Erythroblast (primary cell): ENCODE measurements around the gene KLF13.

Experiments
- GATA1 ChIP-seq: IDR thresholded peaks from 2 replicates; pipeline ENCODE4 v1.6.1; 2011; ENCODE audit warnings: low read depth, mild to moderate bottlenecking, control low read depth, low read length, moderate library complexity
- POLR2A ChIP-seq: IDR thresholded peaks from 2 replicates; pipeline ENCODE4 v1.6.1; 2011; ENCODE audit warnings: mild to moderate bottlenecking, low read length

DNA sequence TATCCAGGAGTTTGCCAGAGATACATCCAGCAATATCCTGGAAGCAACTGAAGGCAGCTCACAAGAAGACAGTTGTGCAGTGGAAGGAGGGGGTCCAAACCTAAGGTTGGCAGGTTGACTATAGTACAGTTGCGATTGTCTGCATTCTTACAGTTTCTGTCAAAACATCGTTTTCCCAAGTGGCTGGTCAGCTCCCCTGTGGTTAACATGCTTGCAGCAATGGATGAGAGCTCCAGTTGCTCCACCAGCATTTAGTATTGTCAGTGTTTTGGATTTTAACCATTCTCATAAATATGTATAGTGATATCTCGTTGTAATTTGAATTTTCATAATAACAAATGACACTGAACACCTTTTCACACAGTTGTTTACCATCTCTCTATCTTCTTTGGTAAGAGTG lies 31.5 kb downstream of the KLF13 start:
- TF ChIP-seq POLR2A (no peak), GATA1 (no peak)
